Smooth muscle cell of the pulmonary artery (primary cell): Measurements from ENCODE around the gene PSTPIP1. TPM values are rescaled to one million over a fixed set of nuclear protein-coding genes. Genes with fewer than 3 reads are reported as not detected.

ENCODE experiments used
- total RNA-seq: library from RNA; depleted of rRNA; stranded (reverse); fragments of >200 nt; gene quantifications from 2 replicates; pipeline ENCODE4 v1.2.3, GENCODE V29; 2014

PSTPIP1 gene
- total RNA-seq, result 0.98 and 4.4 TPM in 2 replicates

GRCh38 chr15:76994971-76995945 lies at the start of gene PSTPIP1:
PSTPIP1 (plus strand) TSS chr15:76995126; CDS start chr15:76995574, 448 bp downstream.

GRCh38 chr15:77070495-77071304 lies 75.8 kb downstream of the PSTPIP1 start, which contains the start of gene TSPAN3:
TSPAN3 (minus strand) TSS chr15:77071109; CDS start chr15:77070954, 155 bp downstream.

Other genes with a start within 250 kb of the PSTPIP1 start
- 8.0 and 10.6 TPM in 2 replicates for gene SCAPER, start 89.8 kb upstream of the PSTPIP1 start, total RNA-seq
- 96.3 and 98.2 TPM in 2 replicates for gene RCN2, start 63.4 kb upstream of the PSTPIP1 start, total RNA-seq
- gene TSPAN3, start 76.0 kb downstream of the PSTPIP1 start, total RNA-seq, result 302 and 368 TPM in 2 replicates